HG03060 (cell line): ENCODE data around the gene GGT5.
"Not testable (repeated sequence)": the region's sequence is repeated elsewhere in the genome, so short reads cannot be mapped to it uniquely, and the experiment has no call there.

ENCODE experiments used
- ATAC-seq: cut with Tn5 transposase; IDR thresholded peaks from one replicate; pipeline ENCODE4 v1.9.1; 2021; ENCODE audit warnings: low read depth, moderate number of reproducible peaks; ENCODE audit not compliant: unreplicated experiment

Gene GGT5

GRCh38 chr22:24233816-24234215 is 11.1 kb downstream of the GGT5 start:
- ATAC-seq: no peak

- no peak for ATAC-seq
Measured at GRCh38 chr22:24233235-24233634, 11.6 kb downstream of the GGT5 start.

- no peak for ATAC-seq
Measured at GRCh38 chr22:24232725-24233124, 12.2 kb downstream of the GGT5 start.

GRCh38 chr22:24232124-24232523 is 12.8 kb downstream of the GGT5 start:
- ATAC-seq: no peak

GRCh38 chr22:24231706-24232105 is 13.2 kb downstream of the GGT5 start:
- ATAC-seq: no peak

GRCh38 chr22:24230911-24231656 is 13.8 kb downstream of the GGT5 start:
- no peak for ATAC-seq

- no peak for ATAC-seq
Measured at GRCh38 chr22:24225951-24226350, 18.9 kb downstream of the GGT5 start.

- no peak for ATAC-seq
Measured at GRCh38 chr22:24225044-24225601, 19.8 kb downstream of the GGT5 start.

- no peak for ATAC-seq
Measured at GRCh38 chr22:24224468-24224867, 20.4 kb downstream of the GGT5 start.

GRCh38 chr22:24219750-24220149 is 25.1 kb downstream of the GGT5 start:
- no peak for ATAC-seq

- no peak for ATAC-seq
Measured at GRCh38 chr22:24217384-24217783, 27.5 kb downstream of the GGT5 start.

GRCh38 chr22:24216541-24217209 is 28.2 kb downstream of the GGT5 start:
- no peak for ATAC-seq

- ATAC-seq: no peak
Measured at GRCh38 chr22:24214467-24215285, 30.2 kb downstream of the GGT5 start.

GRCh38 chr22:24213111-24213510 is 31.8 kb downstream of the GGT5 start:
- not testable (repeated sequence) for ATAC-seq

GRCh38 chr22:24211716-24212115 is 33.2 kb downstream of the GGT5 start:
- not testable (repeated sequence) for ATAC-seq

- ATAC-seq: not testable (repeated sequence)
Measured at GRCh38 chr22:24210409-24210808, 34.5 kb downstream of the GGT5 start.

GRCh38 chr22:24209687-24210086 is 35.2 kb downstream of the GGT5 start:
- no peak for ATAC-seq

- ATAC-seq: no peak
Measured at GRCh38 chr22:24209016-24209415, 35.9 kb downstream of the GGT5 start.

GRCh38 chr22:24208012-24208749 is 36.7 kb downstream of the GGT5 start:
- no peak for ATAC-seq

- ATAC-seq: no peak
Measured at GRCh38 chr22:24207264-24208011, 37.4 kb downstream of the GGT5 start.
